IMR-90 (cell line): ENCODE results near the gene SLAMF1. TPM values are rescaled to one million over a fixed set of nuclear protein-coding genes. Genes with fewer than 3 reads are reported as not detected.

Experiments
- ATAC-seq: fragments of 200-7000 bp; cut with Tn5 transposase; 2 replicates; pipeline ENCODE4 v1.9.1; 2020; ENCODE audit warnings: low read depth, mild to moderate bottlenecking, moderate library complexity
- BruUV-seq: library from RNA; stranded (reverse); fragments of 400-500 nt; replicated peaks from 2 replicates; lab custom pipeline; 2021; lab: Mats Ljungman, UMichigan
- CTCF ChIA-PET: fragments of 300-600 bp; formaldehyde crosslinking; extraction: SDS; loops from one replicate; lab custom pipeline; 2021; ENCODE audit warnings: antibody characterized with exemption; lab: Yijun Ruan, JAX
- POLR2A ChIA-PET: fragments of 300-600 bp; sonication (Branson Sonifier 250); formaldehyde crosslinking; loops from one replicate; lab custom pipeline; 2022; ENCODE audit warnings: antibody characterized with exemption; ENCODE audit not compliant: unreplicated experiment; lab: Charles Lee
- DNase-seq: peaks from one replicate; pipeline ENCODE4 v3.0.0; 2013
- H2AFZ ChIP-seq: replicated peaks from 2 replicates; pipeline ENCODE3; 2013; ENCODE audit warnings: low read length, mild to moderate bottlenecking; ENCODE audit not compliant: poor library complexity
- H2AK5ac ChIP-seq: 2 replicates; pipeline ENCODE4 v1.6.1; 2013; ENCODE audit warnings: low read depth, low read length, inconsistent platforms
- H2AK9ac ChIP-seq: replicated peaks from 2 replicates; pipeline ENCODE3; 2013; ENCODE audit warnings: mild to moderate bottlenecking, low read depth, low read length, moderate library complexity; ENCODE audit not compliant: poor library complexity
- H2BK120ac ChIP-seq: 2 replicates; pipeline ENCODE4 v1.6.1; 2013; ENCODE audit warnings: low read depth, low read length, inconsistent platforms
- H2BK15ac ChIP-seq: 3 replicates; pipeline ENCODE4 v1.6.1; 2013; ENCODE audit warnings: low read depth, low read length, inconsistent platforms
- H2BK20ac ChIP-seq: 2 replicates; pipeline ENCODE4 v1.6.1; 2013; ENCODE audit warnings: low read depth, mild to moderate bottlenecking, inconsistent platforms, low read length, moderate library complexity
- H2BK5ac ChIP-seq: 2 replicates; pipeline ENCODE4 v1.6.1; 2013; ENCODE audit warnings: mild to moderate bottlenecking, low read depth, low read length, inconsistent platforms; ENCODE audit not compliant: poor library complexity, severe bottlenecking
- H3K14ac ChIP-seq: replicated peaks from 2 replicates; pipeline ENCODE4 v1.6.1; 2013; ENCODE audit warnings: low read depth, low read length, inconsistent platforms
- H3K18ac ChIP-seq: 2 replicates; pipeline ENCODE4 v1.6.1; 2013; ENCODE audit warnings: low read depth, low read length, control low read depth
- H3K23ac ChIP-seq: 2 replicates; pipeline ENCODE4 v1.6.1; 2013; ENCODE audit warnings: low read depth, low read length, inconsistent platforms
- H3K27ac ChIP-seq: 2 replicates; pipeline ENCODE4 v1.5.1; 2013; ENCODE audit warnings: mild to moderate bottlenecking, control low read depth, low read length; ENCODE audit not compliant: insufficient read depth
- H3K27me3 ChIP-seq: 2 replicates; pipeline ENCODE4 v1.6.1; 2013; ENCODE audit warnings: low read length; ENCODE audit not compliant: control insufficient read depth, insufficient read depth
- H3K36me3 ChIP-seq: 2 replicates; pipeline ENCODE4 v1.6.1; 2013; ENCODE audit warnings: low read length, mixed read lengths; ENCODE audit not compliant: control insufficient read depth, insufficient read depth
- H3K4ac ChIP-seq: 2 replicates; pipeline ENCODE4 v1.6.1; 2013; ENCODE audit warnings: low read depth, low read length, inconsistent platforms
- H3K4me1 ChIP-seq: 2 replicates; pipeline ENCODE4 v1.6.1; 2013; ENCODE audit warnings: low read length, mixed read lengths; ENCODE audit not compliant: control insufficient read depth, insufficient read depth
- H3K4me2 ChIP-seq: 2 replicates; pipeline ENCODE4 v1.6.1; 2013; ENCODE audit warnings: low read depth, mild to moderate bottlenecking, control low read depth, low read length, moderate library complexity
- H3K4me3 ChIP-seq: 2 replicates; pipeline ENCODE4 v1.5.1; 2013; ENCODE audit warnings: low read depth, mild to moderate bottlenecking, control low read depth, low read length, moderate library complexity; ENCODE audit not compliant: insufficient read depth
- H3K56ac ChIP-seq: 2 replicates; pipeline ENCODE4 v1.6.1; 2013; ENCODE audit warnings: low read length, inconsistent platforms; ENCODE audit not compliant: insufficient read depth; ENCODE audit errors: extremely low read depth
- H3K79me1 ChIP-seq, 2 experiments: 2 replicates each; pipeline ENCODE4 v1.6.1; 2013; ENCODE audit warnings: low read length in 2 of 2, inconsistent platforms in 1 of 2, low read depth in 1 of 2
- H3K9ac ChIP-seq: 2 replicates; pipeline ENCODE4 v1.6.1; 2013; ENCODE audit warnings: low read depth, low read length, control low read depth
- H3K9me1 ChIP-seq: 2 replicates; pipeline ENCODE4 v1.6.1; 2013; ENCODE audit warnings: low read length, inconsistent platforms; ENCODE audit not compliant: insufficient read depth
- H3K9me3 ChIP-seq: 2 replicates; pipeline ENCODE4 v1.6.1; 2013; ENCODE audit warnings: low read length; ENCODE audit not compliant: control insufficient read depth, insufficient read depth
- H4K20me1 ChIP-seq: 2 replicates; pipeline ENCODE4 v1.6.1; 2013; ENCODE audit warnings: low read length, inconsistent platforms; ENCODE audit not compliant: insufficient read depth
- H4K5ac ChIP-seq: 2 replicates; pipeline ENCODE4 v1.6.1; 2013; ENCODE audit warnings: mild to moderate bottlenecking, low read depth, low read length, control low read depth
- H4K8ac ChIP-seq, 2 experiments: 2 replicates each; pipeline ENCODE4 v1.6.1; 2013; ENCODE audit warnings: low read depth in 2 of 2, low read length in 2 of 2, control low read depth in 1 of 2, inconsistent platforms in 1 of 2
- H4K91ac ChIP-seq: 2 replicates; pipeline ENCODE4 v1.6.1; 2013; ENCODE audit warnings: low read depth, low read length, inconsistent platforms; ENCODE audit not compliant: insufficient read depth
- BHLHE40 ChIP-seq: fragments of 150-350 bp; IDR thresholded peaks from 2 replicates; pipeline ENCODE4 v1.6.1; 2016; ENCODE audit warnings: mild to moderate bottlenecking, low read depth, low read length
- MAFK ChIP-seq: IDR thresholded peaks from 2 replicates; pipeline ENCODE4 v1.6.1; 2012; ENCODE audit warnings: low read depth, low read length, improper control_type of control experiment
- MAZ ChIP-seq: IDR thresholded peaks from 2 replicates; pipeline ENCODE4 v1.6.1; 2012; ENCODE audit warnings: low read depth, mild to moderate bottlenecking, low read length, improper control_type of control experiment, moderate library complexity, borderline replicate concordance
- MXI1 ChIP-seq: IDR thresholded peaks from 2 replicates; pipeline ENCODE4 v1.6.1; 2012; ENCODE audit warnings: low read depth, mild to moderate bottlenecking, low read length, moderate library complexity, borderline replicate concordance
- NFE2L2 ChIP-seq: fragments of 150-350 bp; IDR thresholded peaks from 2 replicates; pipeline ENCODE4 v1.6.1; 2016; ENCODE audit warnings: low read depth, mild to moderate bottlenecking, low read length
- RAD21 ChIP-seq: IDR thresholded peaks from 2 replicates; pipeline ENCODE4 v1.6.1; 2012; ENCODE audit warnings: low read length, improper control_type of control experiment
- RFX5 ChIP-seq: IDR thresholded peaks from 2 replicates; pipeline ENCODE4 v1.8.0; 2012; ENCODE audit warnings: low read depth, mild to moderate bottlenecking, low read length, moderate library complexity
- WGBS, 2 experiments: methylation state at CpG; one replicate each; pipeline versions ENCODE4 v1.1.5 to v1.1.7; 2013; ENCODE audit warnings: missing lambda C conversion rate in 2 of 2; ENCODE audit not compliant: insufficient read length in 1 of 2; ENCODE audit errors: extremely low coverage in 2 of 2; 5-methylcytosine and 5-hydroxymethylcytosine counted together
- dilution Hi-C: fragments of 300-500 bp; cut with HindIII; formaldehyde crosslinking; loops from one replicate; pipeline ENCODE4 v1.14.3; 2018; ENCODE audit warnings: low sequenced_read_pairs; ENCODE audit not compliant: unreplicated experiment
- in situ Hi-C: fragments of 300-500 bp; cut with MboI; formaldehyde crosslinking; loops from 3 replicates; pipeline ENCODE4 v1.14.3; 2019; ENCODE audit warnings: low sequenced_read_pairs, inconsistent platforms, mixed read lengths
- intact Hi-C: fragments of 100-400 bp; cut with micrococcal nuclease; formaldehyde crosslinking; loops from 2 replicates; pipeline ENCODE4 v1.10.0; 2022
- polyA plus RNA-seq, 3 experiments: library from polyadenylated mRNA; depleted of rRNA; stranded (reverse); fragments of >200 nt; gene quantifications; 2 replicates each; pipeline ENCODE4 v1.2.3, GENCODE V29; 2012; ENCODE audit warnings: low replicate concordance in 1 of 3
- total RNA-seq: library from RNA; depleted of rRNA; stranded (reverse); fragments of >200 nt; gene quantifications from 2 replicates; pipeline ENCODE4 v1.2.3, GENCODE V29; 2012
- TF ChIP-seq, protein P1 (sequence below): conservative IDR thresholded peaks from 2 replicates; pipeline ENCODE4 v1.5.1; 2012; ENCODE audit warnings: mild to moderate bottlenecking, low read depth, low read length, improper control_type of control experiment

Gene SLAMF1
- total and polyA plus RNA-seq, 2 of the 4 experiments (the other 2 are of a cell fraction), result not detected

DNA sequence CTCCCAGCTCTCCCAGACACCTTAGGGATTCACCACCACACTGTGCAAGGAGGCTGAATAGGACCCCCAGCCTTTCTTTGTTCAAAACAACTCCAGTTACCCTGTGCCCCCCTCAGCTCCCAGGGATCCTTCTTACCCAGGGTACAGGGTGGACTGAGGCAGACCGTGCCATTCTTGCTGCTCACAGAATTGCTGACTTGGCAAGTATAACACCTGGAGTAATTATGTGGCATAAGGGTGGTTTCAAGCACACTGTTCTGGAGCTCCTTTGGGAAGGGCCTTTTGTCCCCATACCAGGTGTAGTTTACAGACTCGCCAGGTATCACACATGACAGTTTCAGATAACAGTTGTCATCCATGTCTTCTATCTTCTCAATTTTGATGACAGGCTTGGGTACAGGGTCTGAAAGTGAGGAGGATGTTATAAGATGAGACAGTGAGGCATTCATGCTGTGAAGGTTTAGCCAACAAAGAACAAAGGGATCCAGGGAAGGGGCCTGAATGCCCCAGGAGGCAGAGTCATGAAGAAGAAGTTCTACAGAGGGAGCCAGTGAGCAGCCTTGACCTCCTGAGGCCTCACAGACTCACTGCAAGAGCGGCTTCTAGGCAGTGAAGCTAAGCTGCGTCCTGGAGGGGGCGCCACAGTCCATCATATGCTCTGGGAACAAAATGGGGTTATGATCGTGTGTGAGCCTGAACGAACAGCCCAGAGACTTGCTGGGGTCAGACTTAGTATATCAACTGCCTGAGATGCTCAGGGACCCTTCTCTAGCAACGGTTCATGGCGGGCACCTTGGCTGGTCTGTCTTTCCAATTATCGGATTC is 34.4 kb upstream of the SLAMF1 start:
- no peak overlapping the region for H2BK20ac ChIP-seq
- 10% methylated on average over 4 of the region's 10 CpGs; no CpG with 5 or more reads in 1 of the 2 experiments for WGBS, 2 experiments
- H3K27ac ChIP-seq, result no peak overlapping the region
- DNase-seq (peak; percentile 14), ATAC-seq (no peak; the same call in 1 of the 2 replicates)
- no peak overlapping the region for H4K8ac ChIP-seq
- no peak overlapping the region for H4K91ac ChIP-seq
- H2BK5ac ChIP-seq, result no peak overlapping the region
- H3K36me3 ChIP-seq, result no peaks in the 10 kb centered on the region
- H2AFZ ChIP-seq, result peak overlapping the region; percentile 24
- no peak overlapping the region for H3K9ac ChIP-seq
- H2AK9ac ChIP-seq, result no peak overlapping the region
- no peaks in the 10 kb centered on the region for H3K4me1 ChIP-seq
- BruUV-seq, result no TSS peak
- CTCF ChIA-PET, result no interaction called here
- no peak overlapping the region for H3K23ac ChIP-seq
- H3K4me2 ChIP-seq, result no peak overlapping the region
- POLR2A ChIA-PET, result no interaction called here
- no peaks in the 10 kb centered on the region for H4K20me1 ChIP-seq
- no peaks in the 10 kb centered on the region for H3K9me1 ChIP-seq
- no peak overlapping the region for H3K56ac ChIP-seq
- no peak overlapping the region for H3K18ac ChIP-seq
- in situ Hi-C loops, result no loop called here
- dilution Hi-C loops, result no loop called here
- H4K5ac ChIP-seq, result no peak overlapping the region
- H3K4me3 ChIP-seq, result no peak overlapping the region
- H3K79me1 ChIP-seq, result no peaks in the 10 kb centered on the region
- no peaks in the 10 kb centered on the region for H3K9me3 ChIP-seq
- intact Hi-C loops, result no loop called here
- H2BK15ac ChIP-seq, result no peak overlapping the region
- TF ChIP-seq MAZ, result no peak
- TF ChIP-seq BHLHE40, result no peak
- no peak for TF ChIP-seq MXI1
- TF ChIP-seq, protein P1, sequence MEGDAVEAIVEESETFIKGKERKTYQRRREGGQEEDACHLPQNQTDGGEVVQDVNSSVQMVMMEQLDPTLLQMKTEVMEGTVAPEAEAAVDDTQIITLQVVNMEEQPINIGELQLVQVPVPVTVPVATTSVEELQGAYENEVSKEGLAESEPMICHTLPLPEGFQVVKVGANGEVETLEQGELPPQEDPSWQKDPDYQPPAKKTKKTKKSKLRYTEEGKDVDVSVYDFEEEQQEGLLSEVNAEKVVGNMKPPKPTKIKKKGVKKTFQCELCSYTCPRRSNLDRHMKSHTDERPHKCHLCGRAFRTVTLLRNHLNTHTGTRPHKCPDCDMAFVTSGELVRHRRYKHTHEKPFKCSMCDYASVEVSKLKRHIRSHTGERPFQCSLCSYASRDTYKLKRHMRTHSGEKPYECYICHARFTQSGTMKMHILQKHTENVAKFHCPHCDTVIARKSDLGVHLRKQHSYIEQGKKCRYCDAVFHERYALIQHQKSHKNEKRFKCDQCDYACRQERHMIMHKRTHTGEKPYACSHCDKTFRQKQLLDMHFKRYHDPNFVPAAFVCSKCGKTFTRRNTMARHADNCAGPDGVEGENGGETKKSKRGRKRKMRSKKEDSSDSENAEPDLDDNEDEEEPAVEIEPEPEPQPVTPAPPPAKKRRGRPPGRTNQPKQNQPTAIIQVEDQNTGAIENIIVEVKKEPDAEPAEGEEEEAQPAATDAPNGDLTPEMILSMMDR, result peak; percentile 33; the same call in 1 of the 2 replicates
- TF ChIP-seq RAD21, result 0 out of 2 replicates have a peak, but pooled peaks have one; percentile 29
- TF ChIP-seq MAFK, result peak; percentile 94
- no peak for TF ChIP-seq NFE2L2
- TF ChIP-seq RFX5, result no peak
- no peak overlapping the region for H3K4ac ChIP-seq
- no peaks in the 10 kb centered on the region; the same call in 1 of the 2 replicates for H3K27me3 ChIP-seq
- H3K14ac ChIP-seq, result no peak overlapping the region
- H2BK120ac ChIP-seq, result no peak overlapping the region
- no peak overlapping the region for H2AK5ac ChIP-seq
